Measurements from ENCODE around the gene CCDC69.

- TF ChIP-seq CTCF (conservative IDR thresholded peaks at IDR 0.05; ENCODE audit: low read length) (no peak), EZH2phosphoT487 (IDR thresholded peaks at IDR 0.05; ENCODE audit: borderline replicate concordance, low read depth, low read length) (no peak)
These were observed 80.2 kb downstream of the CCDC69 start for GRCh38 chr5:151143645-151144044.

All from OCI-LY7 (cell line).